ENCODE results near the gene AGO3. TPM values are rescaled to one million over a fixed set of nuclear protein-coding genes. Genes with fewer than 3 reads are reported as not detected.
"Not testable (repeated sequence)": the region's sequence is repeated elsewhere in the genome, so short reads cannot be mapped to it uniquely, and the experiment has no call there.

The AGO3 gene
- 12.3 TPM for polyA plus RNA-seq (ENCODE audit: insufficient read length)

- peak; percentile 87 for DNase-seq
These were observed at the start of gene AGO3 for GRCh38 chr1:35930593-35931445. Gene AGO3 (plus strand): TSS chr1:35931105. CDS start chr1:35931427, 322 bp downstream.

- DNase-seq = no peak
These were observed 49.0 kb upstream of the AGO3 start for GRCh38 chr1:35881850-35882273.

- no peak for DNase-seq
These were observed 48.3 kb upstream of the AGO3 start for GRCh38 chr1:35882586-35882944.

GRCh38 chr1:35882945-35883634, 47.8 kb upstream of the AGO3 start, which contains the start of gene AGO1:
Gene AGO1 (plus strand): TSS chr1:35883209. CDS start chr1:35883422, 213 bp downstream.
- DNase-seq = peak; percentile 93

- peak; percentile 36 for DNase-seq
These were observed 47.2 kb upstream of the AGO3 start for GRCh38 chr1:35883635-35884101.

GRCh38 chr1:35884934-35885333, 46.0 kb upstream of the AGO3 start:
- no peak for DNase-seq

GRCh38 chr1:35885961-35886558, 44.8 kb upstream of the AGO3 start:
- no peak for DNase-seq

GRCh38 chr1:35886577-35887431, 44.1 kb upstream of the AGO3 start:
- no peak for DNase-seq

- DNase-seq = no peak
These were observed 43.4 kb upstream of the AGO3 start for GRCh38 chr1:35887508-35887907.

- DNase-seq = no peak
These were observed 42.6 kb upstream of the AGO3 start for GRCh38 chr1:35888255-35888654.

- not testable (repeated sequence) for DNase-seq
These were observed 41.9 kb upstream of the AGO3 start for GRCh38 chr1:35888981-35889380.

- DNase-seq = no peak
These were observed 37.6 kb upstream of the AGO3 start for GRCh38 chr1:35893051-35893879.

- no peak for DNase-seq
These were observed 36.7 kb upstream of the AGO3 start for GRCh38 chr1:35894183-35894582.

GRCh38 chr1:35894656-35895055, 36.2 kb upstream of the AGO3 start:
- DNase-seq = no peak

- no peak for DNase-seq
These were observed 31.0 kb upstream of the AGO3 start for GRCh38 chr1:35899941-35900340.

GRCh38 chr1:35901235-35901634, 29.7 kb upstream of the AGO3 start:
- no peak for DNase-seq

- DNase-seq = no peak
These were observed 28.2 kb upstream of the AGO3 start for GRCh38 chr1:35902671-35903070.

- no peak for DNase-seq
These were observed 16.2 kb upstream of the AGO3 start for GRCh38 chr1:35914717-35915116.

- DNase-seq = no peak
These were observed 15.2 kb upstream of the AGO3 start for GRCh38 chr1:35915693-35916092.

GRCh38 chr1:35923791-35924221, 7.1 kb upstream of the AGO3 start:
- peak; percentile 36 for DNase-seq

- DNase-seq = no peak
These were observed 6.1 kb upstream of the AGO3 start for GRCh38 chr1:35924838-35925237.
